Measurements from ENCODE around the gene HM13.
"Not testable (repeated sequence)": the region's sequence is repeated elsewhere in the genome, so short reads cannot be mapped to it uniquely, and the experiment has no call there.

HM13 gene

GRCh38 chr20:31593221-31594001, 79.2 kb downstream of the HM13 start:
- DNase-seq: no peak

- DNase-seq: no peak
Observed at GRCh38 chr20:31594002-31594557, 79.8 kb downstream of the HM13 start.

DNA sequence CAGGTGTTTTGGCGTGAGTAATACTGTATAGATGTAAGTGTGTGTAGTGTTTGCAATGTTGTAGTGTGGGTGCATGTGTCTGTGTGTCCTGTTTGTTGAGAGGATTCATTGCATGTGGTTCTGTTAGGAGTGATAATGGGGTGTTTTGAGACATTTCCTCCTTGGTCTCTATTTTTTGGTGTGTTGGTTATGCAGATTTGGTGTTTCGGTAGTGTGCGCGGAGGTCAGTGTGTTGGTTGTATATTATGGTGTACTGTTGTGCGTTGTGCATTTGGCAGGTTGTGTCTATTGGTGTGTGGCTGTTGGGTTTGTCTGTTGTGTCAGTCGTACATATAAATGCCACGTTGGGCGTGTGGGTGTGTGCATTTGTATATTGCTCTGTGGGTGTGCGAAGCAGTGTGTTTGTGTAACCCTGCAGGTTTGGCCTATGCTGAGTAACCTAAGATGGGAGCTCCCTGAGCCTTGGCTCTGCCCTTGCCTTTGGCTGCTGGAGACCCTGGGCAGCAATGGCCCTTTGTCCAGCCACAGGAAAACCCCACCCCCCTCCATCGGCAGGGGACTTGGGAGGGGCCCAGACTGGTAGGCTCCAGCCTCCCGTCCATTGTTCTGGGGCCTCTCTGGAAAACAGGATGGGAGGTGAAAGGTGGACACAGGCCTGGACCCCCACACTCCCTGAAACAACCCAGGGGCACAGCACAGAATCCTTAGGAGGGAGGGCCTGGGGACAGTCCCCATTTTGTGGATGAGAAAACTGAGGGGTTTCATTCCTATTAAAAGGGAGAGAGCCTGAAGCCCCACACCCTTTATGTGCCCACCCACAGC, 80.5 kb downstream of the HM13 start:
- DNase-seq: no peak

GRCh38 chr20:31595380-31595653, 81.1 kb downstream of the HM13 start:
- no peak for DNase-seq

- DNase-seq: no peak
Observed at GRCh38 chr20:31595654-31596411, 81.6 kb downstream of the HM13 start.

DNA sequence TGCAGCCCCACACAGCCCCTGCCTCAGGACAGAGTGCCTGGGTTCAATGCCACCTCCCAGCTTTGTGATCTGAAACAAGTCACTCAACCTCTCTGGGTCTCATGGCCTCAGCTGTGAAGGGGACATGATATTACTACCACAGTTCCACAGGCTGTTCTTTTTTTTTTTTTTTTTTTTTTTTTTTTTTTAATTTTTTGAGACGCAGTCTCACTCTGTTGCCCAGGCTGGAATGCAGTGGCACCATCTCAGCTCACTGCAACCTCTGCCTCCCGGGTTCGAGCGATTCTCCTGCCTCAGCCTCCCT, 82.1 kb downstream of the HM13 start:
- DNase-seq: not testable (repeated sequence)

DNA sequence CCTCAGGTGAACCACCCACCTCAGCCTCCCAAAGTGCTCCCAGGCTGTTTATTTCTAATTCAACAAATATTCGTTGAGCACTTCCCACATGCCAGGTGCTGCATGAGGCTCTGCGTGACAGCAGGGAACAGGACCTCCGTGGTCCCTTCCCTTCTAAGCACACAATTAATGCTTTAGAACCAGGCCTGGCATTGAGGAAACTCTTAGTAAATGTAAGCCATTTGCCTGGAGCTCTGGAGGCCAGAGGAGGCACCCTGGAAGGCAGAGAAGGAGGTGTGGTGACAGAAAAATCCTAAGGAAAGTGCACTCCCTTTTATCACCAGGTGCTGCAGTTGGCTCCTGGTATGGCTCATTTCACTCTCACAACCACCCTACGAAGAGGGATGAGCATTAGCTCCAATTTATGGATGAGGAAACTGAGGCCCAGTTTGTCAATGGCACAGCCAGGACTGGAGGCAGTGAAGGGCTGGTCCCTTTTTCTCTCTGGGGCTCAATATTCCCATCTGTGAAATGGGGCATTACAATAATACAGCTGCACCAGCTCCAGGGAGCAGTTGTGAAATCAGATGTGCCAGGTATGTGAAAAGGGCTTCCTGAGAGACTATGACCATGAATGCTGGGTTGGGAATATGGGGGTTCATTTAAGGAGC, 82.7 kb downstream of the HM13 start:
- DNase-seq: no peak

DNA sequence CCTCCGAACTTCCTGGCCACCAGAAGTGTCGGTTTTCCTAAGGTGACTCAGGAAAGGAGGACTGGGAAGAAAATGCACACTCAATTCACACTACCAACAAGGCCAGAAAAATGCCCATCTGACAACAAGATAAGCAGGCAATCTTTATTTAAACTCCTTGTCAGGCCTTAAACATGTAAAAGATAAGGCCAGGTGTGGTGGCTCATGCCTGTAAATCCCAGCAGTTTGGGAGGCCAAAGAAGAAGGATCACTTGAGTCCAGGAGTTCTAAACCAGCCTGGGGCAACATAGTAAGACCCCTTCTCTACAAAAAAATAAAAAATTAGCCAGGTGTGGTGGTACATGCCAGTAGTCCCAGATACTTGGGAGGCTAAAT, 83.2 kb downstream of the HM13 start:
- no peak for DNase-seq

- no peak for DNase-seq
Observed at GRCh38 chr20:31602431-31602778, 88.2 kb downstream of the HM13 start.

DNA sequence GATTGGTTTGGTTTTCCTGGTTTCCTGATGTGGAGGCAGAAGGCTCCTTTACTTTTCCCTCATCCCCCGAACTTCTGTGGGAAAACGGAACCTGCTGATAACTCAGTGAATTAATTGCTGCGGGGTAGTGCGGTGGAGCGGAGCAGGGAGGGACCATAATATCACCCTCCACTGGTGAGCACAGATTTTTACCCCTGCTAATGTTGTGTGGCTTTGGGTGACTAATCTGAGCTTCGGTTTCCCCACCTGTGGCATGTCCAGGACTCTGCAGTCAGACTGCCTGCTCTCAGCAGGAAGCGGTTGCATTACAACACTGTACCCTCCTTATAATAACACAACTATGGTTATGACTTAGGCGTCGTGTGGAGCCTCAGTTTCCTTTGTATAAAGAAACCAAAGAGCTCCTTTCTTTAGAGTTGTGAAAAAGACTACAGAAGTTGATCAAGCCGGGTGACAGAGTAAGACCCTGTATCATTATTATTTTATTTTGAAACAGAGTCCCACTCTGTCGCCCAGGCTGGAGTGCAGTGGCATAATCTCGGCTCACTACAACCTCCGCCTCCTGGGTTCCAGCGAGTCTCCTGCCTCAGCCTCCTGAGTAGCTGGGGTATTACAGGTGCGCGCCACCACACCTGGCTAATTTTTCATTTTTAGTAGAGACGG, 88.7 kb downstream of the HM13 start:
- DNase-seq: no peak

GRCh38 chr20:31603822-31604566, 89.8 kb downstream of the HM13 start:
- peak; percentile 98 for DNase-seq

DNA sequence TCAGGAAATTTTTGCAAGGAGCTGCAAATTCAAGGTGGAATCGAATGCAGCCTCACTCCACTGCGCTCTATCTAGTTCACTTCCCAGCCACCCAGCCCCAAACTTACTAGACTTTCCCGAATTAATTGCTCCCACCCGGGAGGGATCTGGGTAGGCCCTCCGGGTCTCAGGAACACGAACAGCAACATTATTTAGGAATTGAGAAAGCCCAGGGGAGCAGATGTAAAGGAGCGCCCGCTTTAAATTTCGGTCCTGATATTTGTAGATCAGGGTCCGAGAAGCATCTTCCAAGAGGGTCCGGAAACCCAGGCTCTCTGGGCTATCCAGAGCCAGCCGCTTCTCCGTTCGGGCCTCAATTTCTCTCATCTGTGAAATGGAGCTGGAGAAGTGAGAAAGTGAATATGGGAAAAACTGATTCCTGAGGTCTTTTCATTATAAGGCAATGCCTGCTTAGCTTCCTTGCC, 90.4 kb downstream of the HM13 start:
- no peak for DNase-seq

DNA sequence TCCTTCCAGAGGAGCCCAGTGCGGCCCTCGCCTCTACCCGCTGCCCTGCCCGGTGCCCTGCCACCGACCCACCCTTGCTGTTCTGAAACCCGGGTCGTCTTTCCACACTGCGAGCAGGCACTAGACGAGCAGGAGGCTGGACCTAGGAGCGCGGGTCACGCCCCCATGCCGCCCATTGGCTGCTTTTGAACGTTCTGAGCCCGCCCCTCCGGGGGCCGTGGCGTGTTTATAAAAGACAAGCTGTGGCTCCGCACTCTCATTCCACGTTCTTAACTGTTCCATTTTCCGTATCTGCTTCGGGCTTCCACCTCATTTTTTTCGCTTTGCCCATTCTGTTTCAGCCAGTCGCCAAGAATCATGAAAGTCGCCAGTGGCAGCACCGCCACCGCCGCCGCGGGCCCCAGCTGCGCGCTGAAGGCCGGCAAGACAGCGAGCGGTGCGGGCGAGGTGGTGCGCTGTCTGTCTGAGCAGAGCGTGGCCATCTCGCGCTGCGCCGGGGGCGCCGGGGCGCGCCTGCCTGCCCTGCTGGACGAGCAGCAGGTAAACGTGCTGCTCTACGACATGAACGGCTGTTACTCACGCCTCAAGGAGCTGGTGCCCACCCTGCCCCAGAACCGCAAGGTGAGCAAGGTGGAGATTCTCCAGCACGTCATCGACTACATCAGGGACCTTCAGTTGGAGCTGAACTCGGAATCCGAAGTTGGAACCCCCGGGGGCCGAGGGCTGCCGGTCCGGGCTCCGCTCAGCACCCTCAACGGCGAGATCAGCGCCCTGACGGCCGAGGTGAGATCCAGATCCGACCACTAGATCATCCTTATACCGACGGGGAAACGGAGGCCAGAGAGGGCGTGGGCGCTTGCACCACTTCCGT, 91.0 kb downstream of the HM13 start, which contains the start of gene ID1:
ID1 (plus strand) TSS at position 259 of the 871 bp plus-strand sequence; CDS start at position 358, 99 bp downstream.
- peak; percentile 97 for DNase-seq

DNA sequence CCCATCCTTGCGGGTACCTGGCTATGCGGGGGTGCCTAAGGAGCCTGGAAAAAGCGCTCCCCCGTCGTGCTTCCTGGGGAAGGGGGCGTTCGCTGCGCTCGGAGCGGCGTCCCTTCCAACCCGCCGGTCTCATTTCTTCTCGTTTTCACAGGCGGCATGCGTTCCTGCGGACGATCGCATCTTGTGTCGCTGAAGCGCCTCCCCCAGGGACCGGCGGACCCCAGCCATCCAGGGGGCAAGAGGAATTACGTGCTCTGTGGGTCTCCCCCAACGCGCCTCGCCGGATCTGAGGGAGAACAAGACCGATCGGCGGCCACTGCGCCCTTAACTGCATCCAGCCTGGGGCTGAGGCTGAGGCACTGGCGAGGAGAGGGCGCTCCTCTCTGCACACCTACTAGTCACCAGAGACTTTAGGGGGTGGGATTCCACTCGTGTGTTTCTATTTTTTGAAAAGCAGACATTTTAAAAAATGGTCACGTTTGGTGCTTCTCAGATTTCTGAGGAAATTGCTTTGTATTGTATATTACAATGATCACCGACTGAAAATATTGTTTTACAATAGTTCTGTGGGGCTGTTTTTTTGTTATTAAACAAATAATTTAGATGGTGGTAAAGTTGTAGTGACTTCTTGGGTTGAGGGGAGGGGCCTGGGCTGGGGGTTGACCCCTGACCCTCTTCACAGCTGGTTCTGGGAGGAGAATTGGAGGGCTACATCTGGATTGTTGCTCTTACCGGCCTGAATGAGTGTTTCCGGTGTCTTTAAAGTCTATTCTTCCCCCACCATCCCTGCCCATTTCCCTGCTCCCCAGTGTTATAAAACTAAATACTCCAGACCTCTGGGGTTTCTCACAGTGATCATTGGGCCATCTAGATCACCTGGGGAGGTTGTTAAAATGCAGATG, 91.9 kb downstream of the HM13 start:
- DNase-seq: no peak

DNA sequence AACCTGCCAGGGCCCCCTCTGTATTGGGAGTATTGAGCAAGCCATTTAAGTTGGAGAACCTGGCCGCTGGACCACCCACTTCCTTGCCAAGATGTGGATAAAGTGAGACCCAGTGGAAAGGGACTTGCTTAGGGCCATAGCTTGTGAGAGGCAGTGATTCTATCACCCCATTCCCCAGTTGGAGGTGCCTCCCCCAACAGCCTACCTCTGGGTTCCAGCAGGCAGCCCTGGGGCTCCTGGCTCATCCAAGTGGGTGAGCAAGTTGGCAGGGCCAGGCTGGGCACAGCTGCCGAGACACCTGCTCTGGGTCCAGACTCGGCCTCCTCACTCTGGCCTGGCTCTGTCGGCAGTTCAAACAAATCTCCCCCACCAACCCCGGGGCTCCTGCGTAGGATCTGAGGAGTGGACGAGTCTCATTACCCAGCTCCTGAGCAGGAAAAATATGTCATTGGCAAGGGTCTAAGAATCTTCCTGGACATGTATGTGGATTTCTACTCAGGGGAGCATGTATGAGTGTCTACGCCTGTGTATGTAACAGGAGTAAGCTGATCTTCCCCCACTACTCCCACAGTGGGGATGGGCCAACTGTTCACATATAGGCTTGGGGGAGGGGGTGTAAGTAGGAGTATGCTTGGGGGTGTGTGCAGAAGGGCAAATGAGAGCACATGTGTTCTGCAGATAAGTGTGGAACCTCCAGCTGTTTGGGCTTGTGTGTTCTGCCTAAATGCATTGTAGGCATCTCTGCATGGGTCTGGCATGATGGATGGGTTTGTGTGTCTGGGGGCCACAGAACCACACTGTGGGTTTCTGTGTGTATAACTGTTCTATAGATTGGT, 92.8 kb downstream of the HM13 start:
- peak; percentile 60 for DNase-seq

DNA sequence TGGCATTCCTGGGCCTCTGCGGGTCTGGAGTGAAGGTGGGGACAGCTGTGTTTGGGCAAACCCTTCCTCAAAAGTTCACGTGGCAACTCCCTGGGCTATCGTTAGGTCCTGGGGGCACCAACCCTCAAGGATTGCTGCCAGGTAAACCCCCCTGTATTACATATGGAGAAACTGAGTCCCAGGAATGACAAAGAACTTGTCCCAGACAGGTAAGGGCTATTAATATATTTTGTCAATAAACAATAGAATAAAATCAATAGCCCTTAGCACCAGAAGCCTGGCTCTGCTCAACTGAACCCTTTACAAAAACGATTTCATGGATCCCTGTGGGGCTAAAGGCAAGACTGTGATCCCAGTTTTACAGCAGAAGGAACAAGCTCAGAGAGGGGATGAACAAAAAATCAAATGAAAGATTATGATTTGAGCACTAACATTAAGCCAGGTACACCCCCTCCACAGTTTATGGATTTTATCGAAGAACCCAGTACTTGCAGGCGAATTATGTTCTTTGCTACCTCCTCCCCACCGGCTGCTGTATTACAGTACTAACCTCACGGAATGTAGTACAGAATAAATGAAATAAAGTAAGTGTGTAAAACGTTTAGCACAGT, 93.5 kb downstream of the HM13 start:
- no peak for DNase-seq

DNA sequence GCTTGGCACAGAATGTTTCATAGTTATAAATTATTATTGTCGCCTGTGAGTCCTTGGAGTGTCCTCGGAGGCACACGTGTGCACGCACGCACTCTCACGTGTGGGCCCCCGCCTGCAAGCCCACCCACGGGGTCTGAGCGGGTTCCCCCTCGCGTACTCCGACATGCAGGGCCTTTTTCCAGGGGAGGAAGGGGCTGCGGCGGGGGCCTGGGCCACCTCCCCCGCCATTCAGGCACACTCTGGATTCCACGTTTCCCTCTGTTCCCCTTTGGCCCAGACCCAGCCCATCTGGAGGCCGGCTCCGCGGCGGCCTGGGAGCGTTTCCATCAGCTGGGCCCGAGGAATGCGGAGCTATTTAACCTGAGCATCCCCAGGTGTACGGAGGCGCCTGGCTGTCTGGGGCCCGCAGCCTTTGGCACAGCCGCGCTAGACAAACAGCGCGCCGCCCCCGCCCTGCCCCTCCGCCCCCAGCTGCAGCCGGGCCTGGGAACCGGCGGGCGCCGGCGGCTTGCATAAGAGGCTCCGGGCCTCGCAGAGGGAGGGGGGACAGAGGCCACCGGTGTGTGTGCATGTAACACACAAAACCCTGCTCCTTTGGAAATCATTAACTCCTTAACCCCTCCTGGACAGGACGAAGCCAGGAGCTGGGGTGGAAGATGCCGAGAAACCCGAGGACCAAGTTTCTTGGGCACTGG, 94.2 kb downstream of the HM13 start:
- DNase-seq: peak; percentile 94

DNA sequence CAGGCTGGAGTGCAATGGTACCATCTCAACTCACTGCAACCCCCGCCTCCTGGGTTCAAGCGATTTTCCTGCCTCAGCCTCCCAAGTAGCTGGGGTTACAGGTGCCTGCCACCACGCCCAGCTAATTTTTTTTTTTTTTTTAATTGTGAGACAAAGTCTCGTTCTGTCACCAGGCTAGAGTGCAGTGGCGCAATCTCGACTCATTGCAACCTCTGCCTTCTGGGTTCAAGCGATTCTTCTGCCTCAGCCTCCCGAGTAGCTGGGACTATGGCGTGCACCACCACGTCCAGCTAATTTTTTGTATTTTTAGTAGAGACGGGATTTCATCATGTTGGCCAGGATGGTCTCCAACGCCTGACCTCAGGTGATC, 98.0 kb downstream of the HM13 start:
- not testable (repeated sequence) for DNase-seq
